Left lung (tissue), 10 donors: ENCODE results near the gene QPCT. TPM values are rescaled to one million over a fixed set of nuclear protein-coding genes. Genes with fewer than 3 reads are reported as not detected.
A peak's percentile ranks its signal among the peaks of the same experiment; 100 is the strongest.

Source experiments
- ATAC-seq: fragments of 200-7000 bp; cut with Tn5 transposase; one replicate; pipeline ENCODE4 v1.9.1; 2020; ENCODE audit warnings: moderate library complexity
- DNase-seq, 4 donors: peaks; one replicate each; pipeline ENCODE4 v3.0.0-alpha.2; 2013 to 2020
- H3K27ac ChIP-seq, 2 donors: fragments of 200-600 bp; sonication (generic) in 1 of 2; one replicate each; pipeline versions ENCODE4 v1.5.0 to v1.8.0; 2020 to 2021
- H3K27me3 ChIP-seq, 2 donors: fragments of 200-600 bp; sonication (generic) in 1 of 2; one replicate each; pipeline versions ENCODE4 v1.5.0 to v1.8.0; 2020 to 2021
- H3K36me3 ChIP-seq, 2 donors: fragments of 200-600 bp; sonication (generic) in 1 of 2; one replicate each; pipeline versions ENCODE4 v1.5.0 to v1.8.0; 2020 to 2021
- H3K4me1 ChIP-seq, 2 donors: fragments of 200-600 bp; one replicate each; pipeline ENCODE4 v1.8.0; 2021
- H3K4me3 ChIP-seq, 2 donors: fragments of 200-600 bp; sonication (generic) in 1 of 2; one replicate each; pipeline versions ENCODE4 v1.5.0 to v1.8.0; 2020 to 2021; ENCODE audit warnings: mild to moderate bottlenecking in 1 of 2
- H3K9me3 ChIP-seq, 2 donors: fragments of 200-600 bp; sonication (generic) in 1 of 2; one replicate each; pipeline versions ENCODE4 v1.5.0 to v1.8.0; 2020 to 2021
- intact Hi-C, 2 donors: fragments of 100-400 bp; cut with DNase I; formaldehyde crosslinking; loops; one replicate each; pipeline versions ENCODE4 v1.11.2 to v1.14.2; 2022
- polyA plus RNA-seq, 6 donors: library from polyadenylated mRNA; unstranded; fragments of 120-200 nt; gene quantifications; one replicate each; pipeline ENCODE4 v1.2.1, GENCODE V29; 2013; ENCODE audit not compliant: insufficient read length in 6 of 6
- total RNA-seq, 2 donors: library from RNA; stranded (reverse); fragmentation: NEBNext Ultra II Directional; extraction: Animal tissue kit (Norgen Biotek cat#: 25700); gene quantifications; one replicate each; pipeline ENCODE4 v1.2.1, GENCODE V29; 2021
- TF ChIP-seq, protein P1 (sequence below), 2 donors: fragments of 200-600 bp; sonication (generic) in 1 of 2; IDR thresholded peaks; one replicate each; pipeline versions ENCODE4 v1.5.0 to v1.8.0; 2021; ENCODE audit warnings: antibody characterized with exemption in 2 of 2
- donor health status: DM: no; HTN: yes; CAD: no.
- donor health status: DM: no; HTN: no; CAD: no.

The QPCT gene
- total and polyA plus RNA-seq, 8 donors: 4.1 to 20.8 (median 10.8) TPM

DNA sequence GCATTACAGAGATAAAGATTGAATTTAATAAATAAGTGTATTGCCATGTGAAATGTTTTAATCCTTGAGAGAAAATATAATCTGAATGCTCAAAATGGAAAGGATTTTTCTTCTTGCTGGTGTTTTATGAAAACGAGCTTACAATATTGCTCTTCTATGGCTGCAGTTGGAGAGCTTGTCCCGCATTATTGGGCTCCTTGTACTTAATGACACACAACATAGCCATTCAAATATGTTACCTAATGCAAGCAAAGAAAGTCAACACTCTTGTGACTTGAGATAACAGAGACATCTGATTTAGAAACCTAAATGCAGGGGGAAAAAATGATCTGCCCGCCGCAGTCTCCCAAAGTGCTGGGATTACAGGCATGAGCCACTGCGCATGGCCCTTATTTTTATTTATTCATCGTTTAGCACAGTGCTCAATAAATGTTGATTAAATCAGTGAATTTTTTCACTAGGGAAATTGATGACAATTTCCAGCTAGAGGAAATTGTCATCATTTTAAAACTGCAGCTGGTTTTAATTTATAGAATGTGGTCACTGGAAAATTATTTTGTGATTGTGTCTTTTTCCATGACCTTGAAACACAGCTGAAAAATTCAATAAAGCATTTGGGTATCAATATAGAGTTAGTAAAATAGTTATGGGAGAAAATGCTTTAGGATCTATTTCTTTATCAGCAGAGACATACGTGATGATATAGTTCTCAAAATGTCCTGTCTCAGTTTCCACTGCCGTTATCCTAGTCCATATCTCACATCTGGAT, 17.4 kb upstream of the QPCT start:
- H3K27ac ChIP-seq: peak overlapping the region; percentile 71 to 90
- ATAC-seq (peak; percentile 21), DNase-seq (no peak)
- TF ChIP-seq, protein P1, sequence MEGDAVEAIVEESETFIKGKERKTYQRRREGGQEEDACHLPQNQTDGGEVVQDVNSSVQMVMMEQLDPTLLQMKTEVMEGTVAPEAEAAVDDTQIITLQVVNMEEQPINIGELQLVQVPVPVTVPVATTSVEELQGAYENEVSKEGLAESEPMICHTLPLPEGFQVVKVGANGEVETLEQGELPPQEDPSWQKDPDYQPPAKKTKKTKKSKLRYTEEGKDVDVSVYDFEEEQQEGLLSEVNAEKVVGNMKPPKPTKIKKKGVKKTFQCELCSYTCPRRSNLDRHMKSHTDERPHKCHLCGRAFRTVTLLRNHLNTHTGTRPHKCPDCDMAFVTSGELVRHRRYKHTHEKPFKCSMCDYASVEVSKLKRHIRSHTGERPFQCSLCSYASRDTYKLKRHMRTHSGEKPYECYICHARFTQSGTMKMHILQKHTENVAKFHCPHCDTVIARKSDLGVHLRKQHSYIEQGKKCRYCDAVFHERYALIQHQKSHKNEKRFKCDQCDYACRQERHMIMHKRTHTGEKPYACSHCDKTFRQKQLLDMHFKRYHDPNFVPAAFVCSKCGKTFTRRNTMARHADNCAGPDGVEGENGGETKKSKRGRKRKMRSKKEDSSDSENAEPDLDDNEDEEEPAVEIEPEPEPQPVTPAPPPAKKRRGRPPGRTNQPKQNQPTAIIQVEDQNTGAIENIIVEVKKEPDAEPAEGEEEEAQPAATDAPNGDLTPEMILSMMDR (IDR thresholded peaks at IDR 0.05): no peak
- no peaks in the 10 kb centered on the region for H3K9me3 ChIP-seq
- intact Hi-C loops: no loop called here
- H3K27me3 ChIP-seq: peaks cover 0 to 5% of the 10 kb centered on the region in 2 donors
- H3K36me3 ChIP-seq: no peaks in the 10 kb centered on the region
- H3K4me1 ChIP-seq: peaks cover 8 to 38% of the 10 kb centered on the region in 2 donors
- H3K4me3 ChIP-seq: peak overlapping the region in 1 of 2 donors; percentile 78

DNA sequence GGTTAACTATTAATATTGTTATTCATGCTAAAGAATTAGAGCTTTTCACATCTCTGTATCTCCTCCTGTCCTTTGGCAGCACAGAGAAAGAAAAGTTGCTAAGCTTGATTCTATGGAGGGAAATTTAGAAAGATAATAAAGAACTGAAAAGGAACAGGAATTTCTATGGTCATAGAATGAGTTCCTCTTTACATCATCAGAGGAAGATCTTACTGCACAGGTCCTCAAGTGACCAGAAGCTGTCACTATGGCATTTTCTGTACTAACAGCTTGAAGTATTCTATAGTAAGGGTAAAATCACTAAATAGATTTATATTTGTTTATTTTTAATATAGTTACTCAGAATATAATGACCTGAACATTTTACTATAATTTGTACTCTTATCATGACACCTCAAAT, 13.7 kb upstream of the QPCT start:
- H3K36me3 ChIP-seq: no peaks in the 10 kb centered on the region
- no peak overlapping the region for H3K4me3 ChIP-seq
- H3K27me3 ChIP-seq: no peaks in the 10 kb centered on the region
- H3K9me3 ChIP-seq: no peaks in the 10 kb centered on the region
- H3K27ac ChIP-seq: no peak overlapping the region
- no peak for ATAC-seq
- DNase-seq: no peak
- TF ChIP-seq, protein P1 (IDR thresholded peaks at IDR 0.05): no peak
- peaks cover 0 to 12% of the 10 kb centered on the region in 2 donors for H3K4me1 ChIP-seq
- intact Hi-C loops: no loop called here

DNA sequence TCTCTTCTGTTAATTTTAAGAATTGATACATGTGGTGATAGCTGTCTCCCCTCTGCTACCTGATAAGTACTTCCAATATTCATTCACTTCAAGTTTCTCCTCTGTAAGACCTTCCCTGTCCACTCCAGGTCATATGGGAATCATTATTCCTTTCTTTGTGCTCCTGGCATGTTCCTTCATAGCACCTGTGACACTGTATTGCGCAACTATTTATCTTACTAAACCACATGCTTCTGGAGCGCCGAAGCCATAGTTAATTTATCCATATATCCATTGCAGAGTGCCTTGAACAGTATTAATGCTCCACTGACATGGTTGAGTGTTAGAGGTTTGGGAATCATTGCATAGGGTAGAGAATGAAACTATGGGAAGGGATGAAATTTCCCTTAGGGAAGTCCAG, 11.9 kb upstream of the QPCT start:
- no peak for ATAC-seq
- no peaks in the 10 kb centered on the region for H3K36me3 ChIP-seq
- intact Hi-C loops: no loop called here

DNA sequence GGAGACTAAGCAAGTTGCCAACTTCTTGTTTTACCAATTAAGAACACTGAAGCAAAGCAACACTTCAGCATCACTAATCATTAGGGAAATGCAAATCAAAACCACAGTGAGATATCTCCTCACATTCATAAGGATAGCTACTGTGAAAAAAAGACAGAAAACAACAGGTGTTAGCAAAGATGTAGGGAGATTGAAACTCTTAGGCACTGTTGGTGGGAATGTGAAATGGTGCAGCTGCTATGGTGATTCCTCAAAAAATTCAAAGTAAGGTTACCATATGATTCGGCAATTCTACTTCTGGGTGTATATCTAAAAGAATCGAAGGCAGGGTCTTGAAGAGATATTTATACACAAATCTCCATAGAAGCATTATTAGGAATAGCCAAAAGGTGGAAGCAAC, 11.2 kb upstream of the QPCT start:
- Histone ChIP-seq H3K36me3 (no peaks in the 10 kb centered on the region), H3K27ac (no peak overlapping the region), H3K27me3 (no peaks in the 10 kb centered on the region), H3K9me3 (no peaks in the 10 kb centered on the region), H3K4me1 (no peaks in the 10 kb centered on the region), H3K4me3 (no peak overlapping the region)
- intact Hi-C loops: no loop called here
- ATAC-seq (no peak), DNase-seq (no peak)
- TF ChIP-seq, protein P1 (IDR thresholded peaks at IDR 0.05): no peak

More for the DNA sequence above, 11.9 kb upstream of the QPCT start:
- no peaks in the 10 kb centered on the region for H3K27me3 ChIP-seq
- no peak for DNase-seq
- H3K27ac ChIP-seq: no peak overlapping the region
- H3K4me1 ChIP-seq: no peaks in the 10 kb centered on the region
- TF ChIP-seq, protein P1 (IDR thresholded peaks at IDR 0.05): no peak
- no peak overlapping the region for H3K4me3 ChIP-seq
- H3K9me3 ChIP-seq: no peaks in the 10 kb centered on the region

DNA sequence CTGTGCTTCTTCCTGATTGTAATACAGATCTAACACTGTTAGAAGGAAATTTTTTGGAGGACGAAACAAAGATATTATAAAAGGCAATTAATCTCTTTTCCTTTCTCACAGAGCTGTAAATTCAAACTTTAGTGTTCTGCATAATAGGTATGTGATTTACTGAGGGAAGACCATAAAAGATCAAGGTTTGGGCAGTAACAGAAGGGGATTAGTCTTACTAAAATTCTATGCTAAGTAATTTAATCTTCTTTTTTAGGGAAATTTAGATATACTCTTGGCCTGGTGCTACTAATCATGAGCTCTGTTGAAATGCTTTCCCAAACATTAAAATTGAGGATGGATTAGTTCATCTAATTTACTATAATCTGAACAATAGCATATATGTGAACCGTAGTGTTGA, 8.8 kb upstream of the QPCT start:
- no peaks in the 10 kb centered on the region for H3K4me1 ChIP-seq
- ATAC-seq: no peak
- intact Hi-C loops: no loop called here

More for the DNA sequence above, 8.8 kb upstream of the QPCT start:
- DNase-seq: no peak
- no peak overlapping the region for H3K27ac ChIP-seq
- TF ChIP-seq, protein P1 (IDR thresholded peaks at IDR 0.05): no peak
- H3K4me3 ChIP-seq: no peak overlapping the region
- H3K36me3 ChIP-seq: no peaks in the 10 kb centered on the region
- no peaks in the 10 kb centered on the region for H3K27me3 ChIP-seq
- H3K9me3 ChIP-seq: no peaks in the 10 kb centered on the region
